ENCODE data around the gene KRR1. TPM values are rescaled to one million over a fixed set of nuclear protein-coding genes. Genes with fewer than 3 reads are reported as not detected.

KRR1 gene
- total RNA-seq, 1 donor from 2014 or later, result 85.1 TPM

- DNase-seq (no peak), ATAC-seq (ENCODE audit: low read depth) (no peak)
- intact Hi-C loops (cut with micrococcal nuclease), result no loop called here
- Mint-ChIP-seq H3K4me3 (no peak overlapping the region), H3K27me3 (peaks cover 18% of the 10 kb centered on the region), H3K36me3 (ENCODE audit: low read depth) (no peaks in the 10 kb centered on the region), H3K4me1 (no peaks in the 10 kb centered on the region), H3K27ac (no peak overlapping the region), H3K9me3 (no peaks in the 10 kb centered on the region)
- TF ChIP-seq CTCF (IDR thresholded peaks at IDR 0.05), result no peak
- ChIA-PET CTCF (interaction anchor here (1.7 kb wide), 1 partner anchor 13 kb away, joined by 5 read pairs; no protein-coding TSS in a partner anchor), POLR2A (no interaction called here)
These were observed 28.5 kb upstream of the KRR1 start for GRCh38 chr12:75539889-75540288.

- no peak for ATAC-seq (ENCODE audit: low read depth)
- Mint-ChIP-seq H3K4me1 (no peaks in the 10 kb centered on the region), H3K9me3 (no peaks in the 10 kb centered on the region), H3K27ac (no peak overlapping the region), H3K36me3 (ENCODE audit: low read depth) (no peaks in the 10 kb centered on the region), H3K27me3 (peaks cover 16% of the 10 kb centered on the region), H3K4me3 (no peak overlapping the region)
- intact Hi-C loops (cut with micrococcal nuclease), result no loop called here
- ChIA-PET POLR2A (no interaction called here), CTCF (no interaction called here)
- no peak for TF ChIP-seq CTCF (IDR thresholded peaks at IDR 0.05)
- DNase-seq, result no peak
These were observed 21.8 kb upstream of the KRR1 start for GRCh38 chr12:75533239-75533638.

- ChIA-PET CTCF (no interaction called here), POLR2A (no interaction called here)
- Mint-ChIP-seq H3K27ac (no peak overlapping the region), H3K36me3 (ENCODE audit: low read depth) (no peaks in the 10 kb centered on the region), H3K9me3 (no peaks in the 10 kb centered on the region), H3K27me3 (peaks cover 20% of the 10 kb centered on the region), H3K4me3 (no peak overlapping the region), H3K4me1 (peaks cover 6% of the 10 kb centered on the region)
- no peak for TF ChIP-seq CTCF (IDR thresholded peaks at IDR 0.05)
- ATAC-seq (ENCODE audit: low read depth) (no peak), DNase-seq (no peak)
- intact Hi-C loops (cut with micrococcal nuclease), result loop anchor here (5.0 to 10.0 kb wide), 2 partner anchors 385 to 817 kb away; partner anchors contain the start of gene BBS10
These were observed 18.4 kb upstream of the KRR1 start for GRCh38 chr12:75529826-75530225.

- Mint-ChIP-seq H3K9me3 (no peaks in the 10 kb centered on the region), H3K4me3 (no peak overlapping the region), H3K4me1 (peaks cover 6% of the 10 kb centered on the region), H3K36me3 (ENCODE audit: low read depth) (no peaks in the 10 kb centered on the region), H3K27ac (no peak overlapping the region), H3K27me3 (peaks cover 20% of the 10 kb centered on the region)
- DNase-seq (no peak), ATAC-seq (ENCODE audit: low read depth) (no peak)
- intact Hi-C loops (cut with micrococcal nuclease), result loop anchor here (5.0 to 10.0 kb wide), 2 partner anchors 385 to 818 kb away; partner anchors contain the start of gene BBS10
- no peak for TF ChIP-seq CTCF (IDR thresholded peaks at IDR 0.05)
- POLR2A ChIA-PET, result no interaction called here
- CTCF ChIA-PET, result interaction anchor here (3.2 to 6.1 kb wide), 2 partner anchors 508 to 926 kb away, joined by 22 to 121 read pairs; no protein-coding TSS in a partner anchor
These were observed 17.9 kb upstream of the KRR1 start for GRCh38 chr12:75529316-75529715.

- Mint-ChIP-seq H3K36me3 (ENCODE audit: low read depth) (no peaks in the 10 kb centered on the region), H3K27ac (no peak overlapping the region), H3K4me3 (no peak overlapping the region), H3K27me3 (peaks cover 20% of the 10 kb centered on the region), H3K9me3 (no peaks in the 10 kb centered on the region), H3K4me1 (peaks cover 6% of the 10 kb centered on the region)
- intact Hi-C loops (cut with micrococcal nuclease), result loop anchor here (5.0 to 10.0 kb wide), 2 partner anchors 386 to 819 kb away; partner anchors contain the start of gene BBS10
- ATAC-seq (ENCODE audit: low read depth) (no peak), DNase-seq (no peak)
- CTCF ChIA-PET, result interaction anchor here (1.3 to 6.1 kb wide), 5 partner anchors 48 to 1059 kb away, joined by 3 to 121 read pairs (median 22); partner anchors contain the start of genes GLIPR1 and PHLDA1
- POLR2A ChIA-PET, result interaction anchor here (1.3 kb wide), 1 partner anchor 503 kb away, joined by 9 read pairs; the partner anchor contains the start of gene PHLDA1
- TF ChIP-seq CTCF (IDR thresholded peaks at IDR 0.05), result no peak
These were observed 17.3 kb upstream of the KRR1 start for GRCh38 chr12:75528692-75529091.
